ENCODE results near the gene SMIM29.

DNA sequence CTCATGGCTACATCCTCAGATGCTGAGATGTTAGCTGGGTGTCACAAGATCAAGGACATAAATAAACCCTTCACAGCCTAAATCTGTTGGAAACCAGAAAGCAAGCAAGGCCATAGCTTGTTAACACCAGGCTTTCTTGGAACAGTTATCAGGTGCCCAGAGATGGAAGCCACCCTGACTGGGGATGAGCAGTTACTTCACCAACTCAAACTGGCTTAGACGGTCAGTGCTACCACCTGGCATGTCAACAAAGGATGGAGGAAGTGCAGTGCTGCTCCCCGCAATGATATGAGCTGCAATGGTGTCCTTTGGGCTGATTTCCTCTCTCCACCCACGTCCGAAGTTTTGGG is 28.9 kb upstream of the SMIM29 start:
- TF ChIP-seq CTCF (IDR thresholded peaks at IDR 0.05) (no peak), POLR2A (IDR thresholded peaks at IDR 0.05) (no peak)
